GM23338 (cell line): Measurements from ENCODE around the gene ESR2.

ENCODE experiments used
- CREB1 ChIP-seq: fragments of 250-450 bp; sonication (Bioruptor Pico); IDR thresholded peaks from 2 replicates; pipeline ENCODE4 v1.5.0; 2020; ENCODE audit warnings: low read depth, mild to moderate bottlenecking, moderate library complexity
- EZH2 ChIP-seq: fragments of 200-600 bp; sonication (generic); IDR thresholded peaks from one replicate; pipeline ENCODE4 v1.8.0; 2017; ENCODE audit warnings: antibody characterized with exemption, mild to moderate bottlenecking, low read depth; ENCODE audit not compliant: unreplicated experiment
- EZH2phosphoT487 ChIP-seq: fragments of 200-600 bp; sonication (generic); IDR thresholded peaks from one replicate; pipeline ENCODE4 v1.8.1; 2018; ENCODE audit warnings: antibody characterized with exemption; ENCODE audit not compliant: unreplicated experiment
- JUNB ChIP-seq: IDR thresholded peaks from one replicate; pipeline ENCODE4 v1.6.1; 2016; ENCODE audit warnings: antibody characterized with exemption; ENCODE audit not compliant: unreplicated experiment
- NANOG ChIP-seq: IDR thresholded peaks from 2 replicates; pipeline ENCODE4 v1.6.1; 2016; ENCODE audit warnings: antibody characterized with exemption, borderline replicate concordance
- POLR2AphosphoS5 ChIP-seq: IDR thresholded peaks from 2 replicates; pipeline ENCODE4 v1.6.1; 2016; ENCODE audit warnings: antibody characterized with exemption, low read depth
- STAT1 ChIP-seq: IDR thresholded peaks from one replicate; pipeline ENCODE4 v1.6.1; 2016; ENCODE audit warnings: antibody characterized with exemption; ENCODE audit not compliant: unreplicated experiment
- ZNF114 ChIP-seq: fragments of 250-450 bp; sonication (Bioruptor Pico); IDR thresholded peaks from 2 replicates; pipeline ENCODE4 v1.5.0; 2020; ENCODE audit warnings: mild to moderate bottlenecking, moderate library complexity
- ZNF331 ChIP-seq: fragments of 250-450 bp; sonication (Bioruptor Pico); IDR thresholded peaks from 2 replicates; pipeline ENCODE4 v1.5.0; 2020; ENCODE audit warnings: low read depth, mild to moderate bottlenecking, moderate library complexity
- TF ChIP-seq, protein P1 (sequence below), 2 experiments: fragments of 200-600 bp in 1 of 2; sonication (generic) in 1 of 2; conservative IDR thresholded peaks; 2 replicates each; pipeline versions ENCODE4 v1.5.1 to v1.6.1; 2016 to 2017; ENCODE audit warnings: antibody characterized with exemption in 2 of 2, low read depth in 2 of 2, mild to moderate bottlenecking in 2 of 2, moderate library complexity in 1 of 2
- TF ChIP-seq, protein P2 (sequence below): IDR thresholded peaks from one replicate; pipeline ENCODE4 v1.6.1; 2018; ENCODE audit warnings: antibody characterized with exemption; ENCODE audit not compliant: unreplicated experiment
- TF ChIP-seq, protein P3 (sequence below): IDR thresholded peaks from 2 replicates; pipeline ENCODE4 v1.6.1; 2016; ENCODE audit warnings: antibody characterized with exemption
- TF ChIP-seq, protein P4 (sequence below): fragments of 250-450 bp; sonication (Bioruptor Pico); IDR thresholded peaks from 2 replicates; pipeline ENCODE4 v1.5.0; 2020; ENCODE audit warnings: mild to moderate bottlenecking, moderate library complexity

DNA sequence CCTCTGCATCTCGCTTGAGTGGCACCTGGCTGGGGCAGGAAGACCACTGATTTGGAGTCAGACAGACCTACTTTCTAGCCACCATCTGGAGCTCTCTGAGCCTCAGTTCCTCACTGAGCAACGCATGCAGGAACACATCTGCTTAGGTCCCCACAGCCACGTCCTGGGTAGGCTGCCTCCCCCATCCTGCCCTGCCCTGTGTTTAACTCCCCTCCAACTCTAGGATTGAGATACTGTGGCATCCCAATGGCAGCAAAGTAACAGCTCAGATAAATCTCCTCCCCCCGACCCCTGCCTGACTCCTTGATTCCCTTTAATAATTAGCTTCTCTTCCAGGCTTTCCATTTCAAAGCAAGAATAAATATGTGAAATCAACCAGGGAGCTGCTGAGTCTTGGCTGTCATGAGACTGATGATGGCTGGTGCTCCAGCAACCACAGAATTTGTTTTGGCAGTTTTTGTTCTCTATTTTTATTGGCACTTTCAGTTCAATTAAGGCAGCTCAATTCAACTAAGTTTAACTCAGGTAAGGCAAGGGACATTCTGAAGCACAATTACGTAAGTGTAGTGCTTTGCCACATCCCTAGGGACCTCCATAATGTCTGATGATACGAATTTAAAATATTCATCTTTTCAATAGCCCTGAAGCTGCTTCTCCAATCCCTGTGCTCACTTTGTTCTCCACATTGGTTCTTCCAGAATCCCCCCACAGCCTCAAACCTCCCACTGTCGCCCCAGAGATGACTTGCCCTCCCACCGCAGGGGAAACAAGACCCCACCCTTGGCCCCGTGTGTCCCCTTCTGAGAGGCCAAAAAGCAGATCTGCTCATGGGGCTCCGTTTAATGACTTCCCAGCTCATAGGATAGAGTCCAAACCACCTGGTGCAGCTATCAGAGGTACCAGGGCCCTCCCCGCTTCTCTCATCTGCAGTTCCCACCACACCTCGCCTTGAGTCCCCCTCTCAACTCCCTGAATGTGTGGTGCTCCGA lies 58.2 kb downstream of the ESR2 start:
- TF ChIP-seq, protein P1, sequence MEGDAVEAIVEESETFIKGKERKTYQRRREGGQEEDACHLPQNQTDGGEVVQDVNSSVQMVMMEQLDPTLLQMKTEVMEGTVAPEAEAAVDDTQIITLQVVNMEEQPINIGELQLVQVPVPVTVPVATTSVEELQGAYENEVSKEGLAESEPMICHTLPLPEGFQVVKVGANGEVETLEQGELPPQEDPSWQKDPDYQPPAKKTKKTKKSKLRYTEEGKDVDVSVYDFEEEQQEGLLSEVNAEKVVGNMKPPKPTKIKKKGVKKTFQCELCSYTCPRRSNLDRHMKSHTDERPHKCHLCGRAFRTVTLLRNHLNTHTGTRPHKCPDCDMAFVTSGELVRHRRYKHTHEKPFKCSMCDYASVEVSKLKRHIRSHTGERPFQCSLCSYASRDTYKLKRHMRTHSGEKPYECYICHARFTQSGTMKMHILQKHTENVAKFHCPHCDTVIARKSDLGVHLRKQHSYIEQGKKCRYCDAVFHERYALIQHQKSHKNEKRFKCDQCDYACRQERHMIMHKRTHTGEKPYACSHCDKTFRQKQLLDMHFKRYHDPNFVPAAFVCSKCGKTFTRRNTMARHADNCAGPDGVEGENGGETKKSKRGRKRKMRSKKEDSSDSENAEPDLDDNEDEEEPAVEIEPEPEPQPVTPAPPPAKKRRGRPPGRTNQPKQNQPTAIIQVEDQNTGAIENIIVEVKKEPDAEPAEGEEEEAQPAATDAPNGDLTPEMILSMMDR (conservative IDR thresholded peaks at IDR 0.05; ENCODE audit: low read depth in 2 of 2), result no peak
- no peak for TF ChIP-seq NANOG
- no peak for TF ChIP-seq CREB1 (CRISPR knock-in tag)
- TF ChIP-seq EZH2, result no peak
- TF ChIP-seq, protein P2, sequence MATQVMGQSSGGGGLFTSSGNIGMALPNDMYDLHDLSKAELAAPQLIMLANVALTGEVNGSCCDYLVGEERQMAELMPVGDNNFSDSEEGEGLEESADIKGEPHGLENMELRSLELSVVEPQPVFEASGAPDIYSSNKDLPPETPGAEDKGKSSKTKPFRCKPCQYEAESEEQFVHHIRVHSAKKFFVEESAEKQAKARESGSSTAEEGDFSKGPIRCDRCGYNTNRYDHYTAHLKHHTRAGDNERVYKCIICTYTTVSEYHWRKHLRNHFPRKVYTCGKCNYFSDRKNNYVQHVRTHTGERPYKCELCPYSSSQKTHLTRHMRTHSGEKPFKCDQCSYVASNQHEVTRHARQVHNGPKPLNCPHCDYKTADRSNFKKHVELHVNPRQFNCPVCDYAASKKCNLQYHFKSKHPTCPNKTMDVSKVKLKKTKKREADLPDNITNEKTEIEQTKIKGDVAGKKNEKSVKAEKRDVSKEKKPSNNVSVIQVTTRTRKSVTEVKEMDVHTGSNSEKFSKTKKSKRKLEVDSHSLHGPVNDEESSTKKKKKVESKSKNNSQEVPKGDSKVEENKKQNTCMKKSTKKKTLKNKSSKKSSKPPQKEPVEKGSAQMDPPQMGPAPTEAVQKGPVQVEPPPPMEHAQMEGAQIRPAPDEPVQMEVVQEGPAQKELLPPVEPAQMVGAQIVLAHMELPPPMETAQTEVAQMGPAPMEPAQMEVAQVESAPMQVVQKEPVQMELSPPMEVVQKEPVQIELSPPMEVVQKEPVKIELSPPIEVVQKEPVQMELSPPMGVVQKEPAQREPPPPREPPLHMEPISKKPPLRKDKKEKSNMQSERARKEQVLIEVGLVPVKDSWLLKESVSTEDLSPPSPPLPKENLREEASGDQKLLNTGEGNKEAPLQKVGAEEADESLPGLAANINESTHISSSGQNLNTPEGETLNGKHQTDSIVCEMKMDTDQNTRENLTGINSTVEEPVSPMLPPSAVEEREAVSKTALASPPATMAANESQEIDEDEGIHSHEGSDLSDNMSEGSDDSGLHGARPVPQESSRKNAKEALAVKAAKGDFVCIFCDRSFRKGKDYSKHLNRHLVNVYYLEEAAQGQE, result no peak
- no peak for TF ChIP-seq POLR2AphosphoS5
- no peak for TF ChIP-seq ZNF114 (CRISPR knock-in tag)
- TF ChIP-seq EZH2phosphoT487, result no peak
- no peak for TF ChIP-seq ZNF331 (CRISPR knock-in tag)
- no peak for TF ChIP-seq STAT1
- TF ChIP-seq JUNB, result no peak
- TF ChIP-seq, protein P3, sequence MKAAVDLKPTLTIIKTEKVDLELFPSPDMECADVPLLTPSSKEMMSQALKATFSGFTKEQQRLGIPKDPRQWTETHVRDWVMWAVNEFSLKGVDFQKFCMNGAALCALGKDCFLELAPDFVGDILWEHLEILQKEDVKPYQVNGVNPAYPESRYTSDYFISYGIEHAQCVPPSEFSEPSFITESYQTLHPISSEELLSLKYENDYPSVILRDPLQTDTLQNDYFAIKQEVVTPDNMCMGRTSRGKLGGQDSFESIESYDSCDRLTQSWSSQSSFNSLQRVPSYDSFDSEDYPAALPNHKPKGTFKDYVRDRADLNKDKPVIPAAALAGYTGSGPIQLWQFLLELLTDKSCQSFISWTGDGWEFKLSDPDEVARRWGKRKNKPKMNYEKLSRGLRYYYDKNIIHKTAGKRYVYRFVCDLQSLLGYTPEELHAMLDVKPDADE, result no peak
- TF ChIP-seq, protein P4, sequence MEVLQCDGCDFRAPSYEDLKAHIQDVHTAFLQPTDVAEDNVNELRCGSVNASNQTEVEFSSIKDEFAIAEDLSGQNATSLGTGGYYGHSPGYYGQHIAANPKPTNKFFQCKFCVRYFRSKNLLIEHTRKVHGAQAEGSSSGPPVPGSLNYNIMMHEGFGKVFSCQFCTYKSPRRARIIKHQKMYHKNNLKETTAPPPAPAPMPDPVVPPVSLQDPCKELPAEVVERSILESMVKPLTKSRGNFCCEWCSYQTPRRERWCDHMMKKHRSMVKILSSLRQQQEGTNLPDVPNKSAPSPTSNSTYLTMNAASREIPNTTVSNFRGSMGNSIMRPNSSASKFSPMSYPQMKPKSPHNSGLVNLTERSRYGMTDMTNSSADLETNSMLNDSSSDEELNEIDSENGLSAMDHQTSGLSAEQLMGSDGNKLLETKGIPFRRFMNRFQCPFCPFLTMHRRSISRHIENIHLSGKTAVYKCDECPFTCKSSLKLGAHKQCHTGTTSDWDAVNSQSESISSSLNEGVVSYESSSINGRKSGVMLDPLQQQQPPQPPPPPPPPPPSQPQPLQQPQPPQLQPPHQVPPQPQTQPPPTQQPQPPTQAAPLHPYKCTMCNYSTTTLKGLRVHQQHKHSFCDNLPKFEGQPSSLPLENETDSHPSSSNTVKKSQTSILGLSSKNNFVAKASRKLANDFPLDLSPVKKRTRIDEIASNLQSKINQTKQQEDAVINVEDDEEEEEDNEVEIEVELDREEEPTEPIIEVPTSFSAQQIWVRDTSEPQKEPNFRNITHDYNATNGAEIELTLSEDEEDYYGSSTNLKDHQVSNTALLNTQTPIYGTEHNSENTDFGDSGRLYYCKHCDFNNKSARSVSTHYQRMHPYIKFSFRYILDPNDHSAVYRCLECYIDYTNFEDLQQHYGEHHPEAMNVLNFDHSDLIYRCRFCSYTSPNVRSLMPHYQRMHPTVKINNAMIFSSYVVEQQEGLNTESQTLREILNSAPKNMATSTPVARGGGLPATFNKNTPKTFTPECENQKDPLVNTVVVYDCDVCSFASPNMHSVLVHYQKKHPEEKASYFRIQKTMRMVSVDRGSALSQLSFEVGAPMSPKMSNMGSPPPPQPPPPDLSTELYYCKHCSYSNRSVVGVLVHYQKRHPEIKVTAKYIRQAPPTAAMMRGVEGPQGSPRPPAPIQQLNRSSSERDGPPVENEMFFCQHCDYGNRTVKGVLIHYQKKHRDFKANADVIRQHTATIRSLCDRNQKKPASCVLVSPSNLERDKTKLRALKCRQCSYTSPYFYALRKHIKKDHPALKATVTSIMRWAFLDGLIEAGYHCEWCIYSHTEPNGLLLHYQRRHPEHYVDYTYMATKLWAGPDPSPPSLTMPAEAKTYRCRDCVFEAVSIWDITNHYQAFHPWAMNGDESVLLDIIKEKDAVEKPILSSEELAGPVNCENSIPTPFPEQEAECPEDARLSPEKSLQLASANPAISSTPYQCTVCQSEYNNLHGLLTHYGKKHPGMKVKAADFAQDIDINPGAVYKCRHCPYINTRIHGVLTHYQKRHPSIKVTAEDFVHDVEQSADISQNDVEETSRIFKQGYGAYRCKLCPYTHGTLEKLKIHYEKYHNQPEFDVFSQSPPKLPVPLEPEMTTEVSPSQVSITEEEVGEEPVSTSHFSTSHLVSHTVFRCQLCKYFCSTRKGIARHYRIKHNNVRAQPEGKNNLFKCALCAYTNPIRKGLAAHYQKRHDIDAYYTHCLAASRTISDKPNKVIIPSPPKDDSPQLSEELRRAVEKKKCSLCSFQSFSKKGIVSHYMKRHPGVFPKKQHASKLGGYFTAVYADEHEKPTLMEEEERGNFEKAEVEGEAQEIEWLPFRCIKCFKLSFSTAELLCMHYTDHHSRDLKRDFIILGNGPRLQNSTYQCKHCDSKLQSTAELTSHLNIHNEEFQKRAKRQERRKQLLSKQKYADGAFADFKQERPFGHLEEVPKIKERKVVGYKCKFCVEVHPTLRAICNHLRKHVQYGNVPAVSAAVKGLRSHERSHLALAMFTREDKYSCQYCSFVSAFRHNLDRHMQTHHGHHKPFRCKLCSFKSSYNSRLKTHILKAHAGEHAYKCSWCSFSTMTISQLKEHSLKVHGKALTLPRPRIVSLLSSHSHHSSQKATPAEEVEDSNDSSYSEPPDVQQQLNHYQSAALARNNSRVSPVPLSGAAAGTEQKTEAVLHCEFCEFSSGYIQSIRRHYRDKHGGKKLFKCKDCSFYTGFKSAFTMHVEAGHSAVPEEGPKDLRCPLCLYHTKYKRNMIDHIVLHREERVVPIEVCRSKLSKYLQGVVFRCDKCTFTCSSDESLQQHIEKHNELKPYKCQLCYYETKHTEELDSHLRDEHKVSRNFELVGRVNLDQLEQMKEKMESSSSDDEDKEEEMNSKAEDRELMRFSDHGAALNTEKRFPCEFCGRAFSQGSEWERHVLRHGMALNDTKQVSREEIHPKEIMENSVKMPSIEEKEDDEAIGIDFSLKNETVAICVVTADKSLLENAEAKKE (CRISPR knock-in tag), result no peak
